ENCODE measurements around the gene MLH3. TPM values are rescaled to one million over a fixed set of nuclear protein-coding genes. Genes with fewer than 3 reads are reported as not detected.

The MLH3 gene
- total RNA-seq, 4 donors from 2014 or later, result 16.4 to 83.4 (median 50.1) TPM

DNA sequence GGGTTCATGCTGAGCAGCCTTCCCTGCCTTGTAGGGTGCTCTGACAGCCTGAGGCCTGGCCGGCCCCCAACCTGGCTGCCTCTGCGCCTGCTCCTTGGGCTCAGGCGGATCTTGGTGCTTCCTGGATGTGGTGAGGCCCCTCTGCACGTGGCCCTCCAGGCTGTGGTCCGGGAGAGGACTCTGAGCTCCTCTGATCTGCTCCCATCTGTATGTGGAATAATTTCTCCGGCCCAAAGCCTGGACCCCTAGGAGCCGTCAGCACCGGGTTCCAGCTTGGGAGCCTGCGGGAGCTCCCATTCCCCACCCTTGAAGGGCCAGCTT, 69.8 kb downstream of the MLH3 start:
- TF ChIP-seq, protein P1, sequence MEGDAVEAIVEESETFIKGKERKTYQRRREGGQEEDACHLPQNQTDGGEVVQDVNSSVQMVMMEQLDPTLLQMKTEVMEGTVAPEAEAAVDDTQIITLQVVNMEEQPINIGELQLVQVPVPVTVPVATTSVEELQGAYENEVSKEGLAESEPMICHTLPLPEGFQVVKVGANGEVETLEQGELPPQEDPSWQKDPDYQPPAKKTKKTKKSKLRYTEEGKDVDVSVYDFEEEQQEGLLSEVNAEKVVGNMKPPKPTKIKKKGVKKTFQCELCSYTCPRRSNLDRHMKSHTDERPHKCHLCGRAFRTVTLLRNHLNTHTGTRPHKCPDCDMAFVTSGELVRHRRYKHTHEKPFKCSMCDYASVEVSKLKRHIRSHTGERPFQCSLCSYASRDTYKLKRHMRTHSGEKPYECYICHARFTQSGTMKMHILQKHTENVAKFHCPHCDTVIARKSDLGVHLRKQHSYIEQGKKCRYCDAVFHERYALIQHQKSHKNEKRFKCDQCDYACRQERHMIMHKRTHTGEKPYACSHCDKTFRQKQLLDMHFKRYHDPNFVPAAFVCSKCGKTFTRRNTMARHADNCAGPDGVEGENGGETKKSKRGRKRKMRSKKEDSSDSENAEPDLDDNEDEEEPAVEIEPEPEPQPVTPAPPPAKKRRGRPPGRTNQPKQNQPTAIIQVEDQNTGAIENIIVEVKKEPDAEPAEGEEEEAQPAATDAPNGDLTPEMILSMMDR (IDR thresholded peaks at IDR 0.05), result no peak
- TF ChIP-seq POLR2A (IDR thresholded peaks at IDR 0.05), result no peak
- Histone ChIP-seq H3K27me3 (no peaks in the 10 kb centered on the region), H3K9me3 (no peaks in the 10 kb centered on the region), H3K4me3 (no peak overlapping the region), H3K27ac (no peak overlapping the region), H3K4me1 (no peaks in the 10 kb centered on the region), H3K36me3 (no peaks in the 10 kb centered on the region)
- DNase-seq, result no peak
- intact Hi-C loops (cut with DNase I; ENCODE audit: low total_unique reads), result no loop called here

DNA sequence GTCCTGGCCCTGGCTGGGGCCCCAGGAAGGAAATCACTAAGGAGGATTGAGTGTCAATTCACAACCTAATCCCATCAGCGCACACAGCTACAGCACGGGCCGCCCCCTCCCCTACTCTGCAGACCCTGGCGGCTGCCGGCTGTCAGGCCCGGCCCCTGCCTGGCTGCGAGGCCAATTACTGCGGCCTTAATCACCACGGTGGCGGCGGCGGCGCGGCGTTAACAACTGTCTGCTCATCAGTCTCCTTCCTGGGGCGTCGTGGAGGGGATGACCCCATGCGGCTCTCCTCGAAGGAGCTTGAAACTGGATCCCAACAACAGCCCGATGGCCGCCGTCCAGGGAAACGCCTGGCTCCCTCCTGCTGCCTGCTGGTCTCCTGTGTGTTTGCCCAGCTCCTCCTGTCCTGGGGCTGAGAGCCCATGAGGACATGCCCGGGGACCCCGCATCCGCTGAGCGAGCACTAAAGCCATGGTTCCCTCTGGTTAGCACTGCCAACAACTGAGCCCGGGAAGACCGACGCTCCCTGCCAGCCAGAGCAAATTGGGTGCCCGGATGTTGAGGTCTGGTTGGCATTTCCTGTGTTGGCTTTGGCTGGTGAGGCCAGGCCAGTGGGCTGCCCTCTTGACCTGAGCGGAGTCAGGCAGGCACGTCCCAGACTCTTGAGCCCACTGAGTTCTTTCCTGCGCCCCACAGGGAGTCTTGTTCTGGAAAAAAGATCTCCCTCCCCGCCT, 70.4 kb downstream of the MLH3 start:
- Histone ChIP-seq H3K27me3 (no peaks in the 10 kb centered on the region), H3K4me3 (no peak overlapping the region), H3K9me3 (no peaks in the 10 kb centered on the region), H3K36me3 (no peaks in the 10 kb centered on the region), H3K27ac (no peak overlapping the region), H3K4me1 (no peaks in the 10 kb centered on the region)
- DNase-seq, result peak in 1 of 2 donors; percentile 31
- TF ChIP-seq, protein P1 (IDR thresholded peaks at IDR 0.05), result no peak
- no peak for TF ChIP-seq POLR2A (IDR thresholded peaks at IDR 0.05)
- intact Hi-C loops (cut with DNase I; ENCODE audit: low total_unique reads), result no loop called here

GRCh38 chr14:74980398-74980730, 70.9 kb downstream of the MLH3 start:
- intact Hi-C loops (cut with DNase I; ENCODE audit: low total_unique reads), result no loop called here
- H3K36me3 ChIP-seq, result no peaks in the 10 kb centered on the region
- H3K27ac ChIP-seq, result no peak overlapping the region
- no peaks in the 10 kb centered on the region for H3K9me3 ChIP-seq
- peaks cover 0 to 3% of the 10 kb centered on the region in 2 donors for H3K4me1 ChIP-seq
- no peaks in the 10 kb centered on the region for H3K27me3 ChIP-seq
- no peak for TF ChIP-seq POLR2A (IDR thresholded peaks at IDR 0.05)
- TF ChIP-seq, protein P1 (IDR thresholded peaks at IDR 0.05), result no peak
- H3K4me3 ChIP-seq, result no peak overlapping the region
- DNase-seq, result no peak

DNA sequence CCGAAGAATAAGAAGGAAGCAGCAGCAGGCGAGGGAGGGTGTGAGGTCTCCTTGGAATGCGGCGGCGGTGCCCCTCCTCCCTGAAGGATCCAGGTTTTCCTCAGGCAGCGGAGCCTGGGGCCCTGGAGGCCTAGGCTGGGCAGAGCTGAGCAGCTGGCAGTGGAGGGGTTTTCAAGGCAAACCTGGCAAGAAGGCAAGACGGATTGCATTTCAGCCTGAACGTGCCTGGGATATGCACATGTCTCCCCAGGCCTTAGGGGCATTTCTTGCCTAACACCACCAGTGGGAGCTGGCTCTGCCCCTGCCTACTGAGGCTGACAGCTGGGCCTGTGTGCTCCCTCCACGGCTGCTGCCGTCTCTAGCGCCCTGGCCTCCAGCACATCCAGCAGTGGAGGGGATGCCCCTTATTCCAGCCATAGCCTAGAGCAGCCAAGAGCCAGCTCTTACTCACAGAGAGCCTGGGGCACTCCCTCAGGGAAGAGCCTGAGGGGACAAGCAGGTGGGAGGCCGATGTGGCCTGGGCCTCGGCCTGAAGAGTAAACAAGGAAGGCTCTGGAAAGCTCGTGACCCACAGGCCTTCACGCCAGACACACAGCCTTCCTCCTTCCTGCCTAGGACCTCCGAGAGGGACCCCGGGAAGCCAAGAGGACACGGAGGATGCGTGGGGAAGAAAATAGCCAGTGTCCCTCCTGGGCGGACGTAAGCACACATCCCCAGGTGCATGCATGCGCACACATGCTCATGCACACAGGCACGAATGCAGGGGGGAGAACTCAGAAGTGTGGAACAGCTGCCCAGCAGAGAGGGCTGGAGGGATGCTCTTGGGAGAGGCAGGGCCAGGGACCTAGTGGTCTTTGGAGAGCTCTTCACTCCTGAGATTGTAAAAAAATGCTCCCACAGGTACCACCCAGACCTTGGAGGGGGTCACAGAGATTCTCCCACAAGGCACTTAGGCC, 71.5 kb downstream of the MLH3 start:
- intact Hi-C loops (cut with DNase I; ENCODE audit: low total_unique reads), result no loop called here
- Histone ChIP-seq H3K27me3 (no peaks in the 10 kb centered on the region), H3K4me3 (no peak overlapping the region), H3K9me3 (no peaks in the 10 kb centered on the region), H3K4me1 (peaks cover 0 to 4% of the 10 kb centered on the region in 2 donors), H3K36me3 (no peaks in the 10 kb centered on the region), H3K27ac (no peak overlapping the region)
- DNase-seq, result no peak
- TF ChIP-seq, protein P1 (IDR thresholded peaks at IDR 0.05), result no peak
- no peak for TF ChIP-seq POLR2A (IDR thresholded peaks at IDR 0.05)

- Histone ChIP-seq H3K36me3 (no peaks in the 10 kb centered on the region), H3K27ac (no peak overlapping the region), H3K9me3 (no peaks in the 10 kb centered on the region), H3K4me1 (peaks cover 0 to 4% of the 10 kb centered on the region in 2 donors), H3K27me3 (no peaks in the 10 kb centered on the region), H3K4me3 (no peak overlapping the region)
- intact Hi-C loops (cut with DNase I; ENCODE audit: low total_unique reads), result no loop called here
- DNase-seq, result no peak
- TF ChIP-seq, protein P1 (IDR thresholded peaks at IDR 0.05), result no peak
- TF ChIP-seq POLR2A (IDR thresholded peaks at IDR 0.05), result no peak
Measured at GRCh38 chr14:74979029-74979428, 72.2 kb downstream of the MLH3 start.
